ENCODE measurements around the gene LY9. TPM values are rescaled to one million over a fixed set of nuclear protein-coding genes. Genes with fewer than 3 reads are reported as not detected.

LY9 gene
- total RNA-seq, 1 donor from 2014 or later = 4.7 TPM

DNA sequence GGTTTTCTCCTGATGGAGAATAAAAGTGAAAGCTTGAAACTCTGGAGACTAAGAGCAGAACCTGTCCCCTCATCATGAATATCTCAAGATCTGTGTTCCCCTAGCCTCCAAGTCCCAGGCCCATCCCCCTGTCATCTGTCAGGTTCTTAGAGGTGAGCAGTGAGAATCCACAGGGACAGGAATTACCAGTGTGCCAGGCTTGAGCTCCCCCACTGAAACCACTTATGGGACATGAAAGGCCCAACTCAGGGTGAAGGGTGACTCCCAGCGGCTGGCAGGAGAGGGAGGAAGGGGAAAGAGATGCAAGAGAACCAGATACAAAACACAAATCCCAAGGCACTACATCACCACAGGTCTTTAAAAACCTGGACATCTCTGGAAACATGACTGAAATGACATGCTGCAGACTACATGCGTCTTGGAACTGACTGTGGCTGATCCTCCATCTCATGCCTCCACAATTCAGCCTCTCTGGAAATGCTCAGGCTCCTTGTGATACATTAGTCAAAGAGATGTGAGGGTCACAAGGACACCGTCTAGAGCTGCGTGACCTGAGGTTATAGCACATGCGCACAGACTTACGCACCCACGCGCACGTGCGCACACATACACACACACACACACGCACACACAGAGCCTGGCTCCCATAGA, 6.8 kb upstream of the LY9 start:
- TF ChIP-seq POLR2A (IDR thresholded peaks at IDR 0.05) (no peak), POLR2AphosphoS5 (IDR thresholded peaks at IDR 0.05; ENCODE audit: insufficient read depth in 1 of 2, low read depth in 1 of 2) (no peak), CTCF (IDR thresholded peaks at IDR 0.05) (no peak)
- intact Hi-C loops (cut with DNase I) = no loop called here
- H3K9me3 ChIP-seq = no peaks in the 10 kb centered on the region
- DNase-seq (ENCODE audit: extremely low spot score in 2 of 2) = no peak
- no peak overlapping the region for H3K4me3 ChIP-seq
- H3K4me1 ChIP-seq = no peaks in the 10 kb centered on the region
- no peaks in the 10 kb centered on the region for H3K36me3 ChIP-seq
- no peaks in the 10 kb centered on the region for H3K27me3 ChIP-seq
- no peak overlapping the region for H3K27ac ChIP-seq

DNA sequence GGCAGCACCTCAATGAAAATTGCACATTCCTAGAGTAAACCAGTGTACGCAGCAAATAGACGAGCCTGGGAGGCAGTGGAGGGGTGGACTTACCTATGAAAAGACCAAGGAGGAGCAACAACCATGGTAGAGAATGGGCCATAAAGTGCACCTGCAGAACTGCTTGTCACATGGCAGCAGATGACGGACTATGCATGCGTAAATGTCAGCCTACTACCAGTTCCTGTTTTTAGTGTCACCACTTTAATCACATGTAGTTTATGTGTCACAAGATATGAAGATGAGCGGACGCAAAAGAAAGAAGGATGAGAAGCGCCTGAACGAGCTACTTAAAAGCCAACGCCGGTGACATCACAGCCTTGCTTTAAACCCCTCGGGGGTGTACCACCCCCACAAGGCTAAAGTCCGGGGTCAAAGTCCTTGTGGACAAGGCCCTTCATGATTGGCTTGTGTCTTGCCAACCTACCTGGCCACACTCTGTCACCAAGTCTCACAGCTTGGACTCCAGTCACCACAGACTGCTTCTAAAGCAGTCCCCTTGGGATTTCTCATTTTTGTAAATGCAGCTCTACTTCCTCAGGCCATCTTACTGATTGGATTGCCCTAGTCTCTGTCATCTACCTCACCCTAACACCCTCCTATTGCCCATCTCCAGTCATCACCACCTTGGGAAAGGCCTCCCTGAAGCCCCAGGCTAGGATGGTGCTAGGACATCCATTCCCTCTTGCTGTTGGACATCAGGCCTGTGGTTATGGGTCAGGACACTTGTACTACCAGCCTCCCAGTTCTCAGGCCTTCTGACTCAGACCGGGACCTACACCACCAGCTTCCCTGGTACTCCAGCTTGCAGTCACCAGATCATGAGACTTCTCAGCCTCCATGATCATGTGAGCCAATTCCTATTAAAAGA, 6.0 kb upstream of the LY9 start:
- no peak for DNase-seq (ENCODE audit: extremely low spot score in 2 of 2)
- intact Hi-C loops (cut with DNase I) = no loop called here
- Histone ChIP-seq H3K9me3 (no peaks in the 10 kb centered on the region), H3K4me3 (no peak overlapping the region), H3K4me1 (no peaks in the 10 kb centered on the region), H3K27ac (no peak overlapping the region), H3K27me3 (no peaks in the 10 kb centered on the region), H3K36me3 (no peaks in the 10 kb centered on the region)
- TF ChIP-seq CTCF (IDR thresholded peaks at IDR 0.05) = no peak
- TF ChIP-seq POLR2AphosphoS5 (IDR thresholded peaks at IDR 0.05; ENCODE audit: insufficient read depth in 1 of 2, low read depth in 1 of 2) = no peak
- TF ChIP-seq POLR2A (IDR thresholded peaks at IDR 0.05) = no peak

DNA sequence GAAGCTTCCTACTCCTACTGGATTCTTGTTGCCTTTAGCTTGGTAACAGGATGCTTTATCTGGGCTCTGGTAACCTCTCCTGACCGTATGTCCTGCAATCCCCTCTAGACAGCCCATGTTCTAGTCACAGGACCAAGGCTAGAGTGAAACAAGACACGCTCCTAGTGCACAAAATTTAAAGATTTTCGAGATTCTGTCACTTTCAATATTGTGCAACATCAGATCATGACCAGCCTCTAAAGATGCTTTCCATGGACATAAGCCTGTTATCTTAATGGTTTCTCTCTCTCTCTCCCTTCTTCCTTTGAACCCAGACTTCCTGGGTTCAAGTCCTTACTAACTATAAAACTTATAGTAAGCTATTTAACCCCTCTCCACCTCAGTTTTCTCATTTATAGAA, 1.6 kb upstream of the LY9 start:
- no peaks in the 10 kb centered on the region for H3K9me3 ChIP-seq
- no peaks in the 10 kb centered on the region for H3K36me3 ChIP-seq
- no peak overlapping the region for H3K27ac ChIP-seq
- DNase-seq (ENCODE audit: extremely low spot score in 2 of 2) = no peak
- intact Hi-C loops (cut with DNase I) = no loop called here
- no peak for TF ChIP-seq CTCF (IDR thresholded peaks at IDR 0.05)
- no peak for TF ChIP-seq POLR2A (IDR thresholded peaks at IDR 0.05)
- no peak for TF ChIP-seq POLR2AphosphoS5 (IDR thresholded peaks at IDR 0.05; ENCODE audit: insufficient read depth in 1 of 2, low read depth in 1 of 2)
- no peak overlapping the region for H3K4me3 ChIP-seq
- no peaks in the 10 kb centered on the region for H3K4me1 ChIP-seq
- no peaks in the 10 kb centered on the region for H3K27me3 ChIP-seq

DNA sequence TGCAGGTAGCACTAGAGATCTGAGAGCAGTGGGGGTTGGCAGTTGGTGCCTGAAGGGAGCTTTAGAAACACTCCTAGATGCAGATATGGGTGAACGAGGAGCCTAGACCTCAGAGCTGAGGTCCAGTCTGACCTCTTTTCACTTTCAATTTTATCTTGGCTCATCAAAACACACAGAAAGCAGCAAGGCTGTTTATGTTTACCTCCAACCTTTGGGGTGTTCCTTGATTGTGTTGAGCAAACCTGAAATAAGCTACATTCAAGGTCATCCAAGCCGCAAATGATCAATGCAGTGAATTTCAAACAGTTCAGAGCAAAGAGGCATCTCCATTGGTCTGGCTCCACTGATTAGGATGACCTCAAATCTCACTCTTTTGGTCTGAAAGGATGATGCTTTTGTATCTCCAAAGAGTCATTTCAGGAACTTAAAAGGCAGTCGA, 1.3 kb downstream of the LY9 start:
- no peaks in the 10 kb centered on the region for H3K36me3 ChIP-seq
- TF ChIP-seq CTCF (IDR thresholded peaks at IDR 0.05) (no peak), POLR2AphosphoS5 (IDR thresholded peaks at IDR 0.05; ENCODE audit: insufficient read depth in 1 of 2, low read depth in 1 of 2) (no peak), POLR2A (IDR thresholded peaks at IDR 0.05) (no peak)
- no peak overlapping the region for H3K27ac ChIP-seq
- H3K4me1 ChIP-seq = no peaks in the 10 kb centered on the region
- H3K27me3 ChIP-seq = no peaks in the 10 kb centered on the region
- H3K9me3 ChIP-seq = no peaks in the 10 kb centered on the region
- intact Hi-C loops (cut with DNase I) = no loop called here
- DNase-seq (ENCODE audit: extremely low spot score in 2 of 2) = no peak
- peak overlapping the region in 1 of 2 donors; percentile 13 for H3K4me3 ChIP-seq

DNA sequence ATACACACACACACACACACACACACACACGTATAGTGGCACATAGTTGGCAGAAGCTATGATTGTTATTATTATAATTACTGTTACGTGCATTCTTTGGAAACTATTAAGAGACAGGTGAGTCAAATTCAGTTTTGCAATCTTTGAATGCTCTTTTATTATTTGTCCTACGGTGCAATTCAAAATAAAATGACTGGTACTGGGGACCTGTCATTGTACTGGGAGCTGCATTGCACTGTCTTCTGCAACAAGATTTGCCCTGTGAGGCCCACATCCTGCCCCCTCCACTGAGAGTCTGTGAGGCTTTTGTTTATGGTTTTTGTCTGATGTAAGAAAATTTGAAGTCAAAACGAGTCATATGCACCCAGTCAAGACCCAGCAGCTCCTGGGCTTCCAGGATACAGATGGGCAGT, 1.9 kb downstream of the LY9 start:
- Histone ChIP-seq H3K27me3 (no peaks in the 10 kb centered on the region), H3K9me3 (no peaks in the 10 kb centered on the region), H3K27ac (no peak overlapping the region), H3K4me3 (no peak overlapping the region), H3K36me3 (no peaks in the 10 kb centered on the region), H3K4me1 (no peaks in the 10 kb centered on the region)
- DNase-seq (ENCODE audit: extremely low spot score in 2 of 2) = no peak
- intact Hi-C loops (cut with DNase I) = no loop called here
- TF ChIP-seq POLR2A (IDR thresholded peaks at IDR 0.05) = no peak
- TF ChIP-seq CTCF (IDR thresholded peaks at IDR 0.05) = no peak
- TF ChIP-seq POLR2AphosphoS5 (IDR thresholded peaks at IDR 0.05; ENCODE audit: insufficient read depth in 1 of 2, low read depth in 1 of 2) = no peak
